T-helper 1 cell treated with Interleukin-12 subunit alpha and Interleukin-12 subunit beta and Interleukin-4 antibody, amounts not matched to agents 30 μg/mL and 1 μg/mL, for 36 hours (primary cell): ENCODE measurements around the gene KLF2.
"Not testable (repeated sequence)": the region's sequence is repeated elsewhere in the genome, so short reads cannot be mapped to it uniquely, and the experiment has no call there.

Experiments used
- H3K27ac Mint-ChIP-seq: one replicate; pipeline ENCODE4 v1.8.0; 2021; ENCODE audit warnings: mild to moderate bottlenecking, mixed read lengths
- H3K27me3 Mint-ChIP-seq: one replicate; pipeline ENCODE4 v1.8.0; 2021; ENCODE audit warnings: low read depth, mixed read lengths
- H3K36me3 Mint-ChIP-seq: one replicate; pipeline ENCODE4 v1.8.0; 2021; ENCODE audit warnings: low read depth, mixed read lengths
- H3K4me1 Mint-ChIP-seq: one replicate; pipeline ENCODE4 v1.8.0; 2021; ENCODE audit warnings: low read depth, mixed read lengths
- H3K4me3 Mint-ChIP-seq: one replicate; pipeline ENCODE4 v1.8.0; 2021; ENCODE audit warnings: mild to moderate bottlenecking, moderate library complexity, mixed read lengths
- H3K9me3 Mint-ChIP-seq: one replicate; pipeline ENCODE4 v1.8.0; 2021; ENCODE audit warnings: mixed read lengths

Gene KLF2

DNA sequence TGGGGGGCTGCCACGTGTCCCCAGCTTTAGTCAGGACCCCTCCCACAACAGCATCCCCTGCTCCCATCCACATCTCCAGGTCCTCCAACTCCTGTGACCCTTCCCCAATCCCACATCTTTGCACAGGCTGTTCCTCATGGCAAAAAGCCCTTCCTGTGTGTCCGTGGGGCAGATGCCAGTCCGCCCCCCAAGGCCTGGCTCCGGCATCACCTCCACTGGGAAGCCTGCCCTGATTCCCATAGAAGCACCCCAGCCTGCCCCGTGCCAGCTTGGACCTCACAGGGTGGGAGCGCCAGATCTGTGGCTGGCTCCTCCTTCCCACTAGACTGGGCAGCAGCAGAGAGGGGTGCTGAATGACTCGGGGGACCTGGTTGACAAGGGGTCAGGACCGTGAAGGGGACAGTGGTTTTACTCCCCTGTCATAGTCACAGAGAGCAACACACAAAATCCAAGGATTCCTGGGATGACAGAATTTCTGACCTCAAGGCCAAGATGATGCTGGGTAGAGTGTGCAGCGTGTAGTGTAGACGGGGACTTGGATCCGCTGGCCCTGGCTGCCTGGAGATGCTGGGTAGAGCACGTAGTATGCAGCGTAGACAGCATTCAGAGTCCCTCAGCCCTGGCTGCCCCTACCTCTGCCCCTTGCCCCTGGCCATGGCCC, 13.3 kb downstream of the KLF2 start:
- H3K27me3 Mint-ChIP-seq = no peaks in the 10 kb centered on the region
- H3K36me3 Mint-ChIP-seq = peaks cover 5% of the 10 kb centered on the region
- H3K4me3 Mint-ChIP-seq = peak overlapping the region; percentile 84
- H3K9me3 Mint-ChIP-seq = no peaks in the 10 kb centered on the region
- peak overlapping the region; percentile 45 for H3K27ac Mint-ChIP-seq
- H3K4me1 Mint-ChIP-seq = peaks cover 47% of the 10 kb centered on the region

DNA sequence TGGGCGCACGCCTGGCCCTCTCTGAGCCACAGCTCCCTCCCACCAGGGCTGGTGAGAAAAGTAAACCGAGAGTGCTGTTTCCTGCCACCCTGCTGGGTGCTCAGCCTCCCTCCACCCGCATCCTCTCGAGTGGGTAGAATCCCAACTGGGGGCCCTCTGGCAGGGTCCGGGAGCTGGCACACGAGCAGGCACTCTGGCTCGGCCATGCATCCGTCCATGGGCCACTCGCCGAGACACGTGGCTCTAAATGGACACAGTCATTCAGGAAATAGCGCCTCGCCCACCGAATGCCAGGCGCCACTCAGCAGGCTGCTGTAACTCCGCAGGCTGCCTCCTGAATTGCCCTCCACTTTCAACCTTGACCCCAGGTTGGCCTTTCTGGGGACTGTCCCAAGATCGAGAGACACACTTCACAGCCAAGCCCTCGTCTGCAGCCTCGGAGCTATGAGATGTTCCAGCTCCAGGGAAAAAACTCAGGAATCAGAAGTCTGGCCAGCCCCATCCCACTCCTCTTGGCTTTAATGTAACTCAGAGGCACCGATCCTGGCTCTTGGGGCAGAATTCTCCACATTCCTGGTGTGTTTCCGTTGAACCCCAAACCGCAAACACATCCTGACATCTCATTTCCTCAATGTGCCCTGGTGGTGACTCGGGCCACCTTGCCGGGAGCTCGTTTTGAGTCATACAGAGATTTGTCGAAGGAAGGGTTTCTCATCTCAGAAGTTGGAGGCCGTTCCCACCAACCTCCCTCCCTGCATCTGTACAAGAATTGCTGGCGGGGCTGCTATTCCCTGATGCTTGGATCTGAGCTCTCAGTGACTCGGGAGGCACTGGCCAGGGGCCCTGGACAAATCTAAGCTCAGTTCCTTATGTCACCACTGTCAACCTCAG, 14.1 kb downstream of the KLF2 start:
- Mint-ChIP-seq H3K36me3 (peaks cover 5% of the 10 kb centered on the region), H3K4me1 (peaks cover 51% of the 10 kb centered on the region), H3K9me3 (no peaks in the 10 kb centered on the region), H3K27ac (peak overlapping the region; percentile 91), H3K27me3 (no peaks in the 10 kb centered on the region), H3K4me3 (peak overlapping the region; percentile 84)

DNA sequence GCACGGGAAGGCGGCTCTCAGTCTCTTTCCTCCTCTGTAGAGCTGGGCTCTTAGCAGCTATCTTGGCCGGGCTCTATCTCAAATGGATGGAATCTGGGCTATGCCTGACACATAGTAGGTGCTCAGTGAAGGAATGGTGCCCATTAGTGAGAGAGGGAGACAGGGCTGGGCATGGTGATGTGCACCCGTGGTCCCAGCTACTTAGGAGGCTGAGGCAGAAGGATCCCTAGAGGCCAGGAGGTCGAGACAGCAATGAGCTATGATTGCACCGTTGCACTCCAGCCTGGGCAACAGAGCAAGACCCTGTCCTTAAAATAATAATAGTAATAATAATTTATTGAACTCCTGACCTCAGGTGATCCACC, 14.7 kb downstream of the KLF2 start:
- H3K4me1 Mint-ChIP-seq = peaks cover 48% of the 10 kb centered on the region
- H3K27me3 Mint-ChIP-seq = no peaks in the 10 kb centered on the region
- H3K4me3 Mint-ChIP-seq = peak overlapping the region; percentile 84
- H3K36me3 Mint-ChIP-seq = peaks cover 5% of the 10 kb centered on the region
- H3K9me3 Mint-ChIP-seq = no peaks in the 10 kb centered on the region
- peak overlapping the region; percentile 91 for H3K27ac Mint-ChIP-seq

GRCh38 chr19:16340092-16340491, 15.5 kb downstream of the KLF2 start:
- Mint-ChIP-seq H3K36me3 (peaks cover 5% of the 10 kb centered on the region), H3K27me3 (no peaks in the 10 kb centered on the region), H3K27ac (peak overlapping the region; percentile 76), H3K4me1 (peaks cover 45% of the 10 kb centered on the region), H3K9me3 (no peaks in the 10 kb centered on the region), H3K4me3 (no peak overlapping the region)

- Mint-ChIP-seq H3K27me3 (no peaks in the 10 kb centered on the region), H3K4me3 (no peak overlapping the region), H3K9me3 (no peaks in the 10 kb centered on the region), H3K4me1 (peaks cover 45% of the 10 kb centered on the region), H3K36me3 (peaks cover 5% of the 10 kb centered on the region), H3K27ac (peak overlapping the region; percentile 76)
Measured at GRCh38 chr19:16340654-16341053, 16.0 kb downstream of the KLF2 start.

DNA sequence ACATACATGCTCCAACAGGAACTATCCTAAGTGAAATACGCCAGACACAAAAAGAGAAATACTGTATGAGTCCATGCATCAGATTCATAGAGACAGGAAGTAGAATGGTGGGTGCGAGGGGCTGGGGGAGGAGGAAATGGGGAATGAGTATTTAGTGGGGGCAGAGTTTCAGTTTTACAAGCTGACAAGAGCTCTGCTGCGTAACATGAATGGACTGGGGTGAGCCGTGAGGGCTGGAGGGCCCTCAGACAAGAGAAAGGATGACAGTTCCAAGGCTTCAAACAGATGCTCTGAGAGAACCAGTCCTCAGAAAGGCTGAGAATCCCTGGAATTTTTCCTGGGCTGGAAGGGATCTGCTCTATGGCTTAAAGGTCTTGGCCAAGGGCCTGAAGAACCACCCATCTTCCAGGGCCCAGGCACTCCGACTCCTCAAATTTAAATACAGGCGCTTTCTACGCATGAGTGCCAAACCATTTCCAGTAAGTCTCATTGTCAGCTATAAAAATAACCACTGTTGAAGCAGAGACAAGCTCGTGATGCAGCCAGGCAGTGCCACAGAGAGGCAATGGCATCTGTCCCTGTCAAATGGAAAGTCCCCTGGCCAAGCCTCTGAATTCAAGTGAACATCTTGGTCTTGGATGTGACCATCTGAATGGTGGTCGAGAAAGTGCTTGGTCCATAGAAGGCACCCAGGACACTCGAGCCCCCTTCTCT, 17.5 kb downstream of the KLF2 start:
- Mint-ChIP-seq H3K4me1 (peaks cover 41% of the 10 kb centered on the region), H3K36me3 (peaks cover 5% of the 10 kb centered on the region), H3K27ac (peak overlapping the region; percentile 94), H3K4me3 (peak overlapping the region; percentile 62), H3K9me3 (no peaks in the 10 kb centered on the region), H3K27me3 (no peaks in the 10 kb centered on the region)

DNA sequence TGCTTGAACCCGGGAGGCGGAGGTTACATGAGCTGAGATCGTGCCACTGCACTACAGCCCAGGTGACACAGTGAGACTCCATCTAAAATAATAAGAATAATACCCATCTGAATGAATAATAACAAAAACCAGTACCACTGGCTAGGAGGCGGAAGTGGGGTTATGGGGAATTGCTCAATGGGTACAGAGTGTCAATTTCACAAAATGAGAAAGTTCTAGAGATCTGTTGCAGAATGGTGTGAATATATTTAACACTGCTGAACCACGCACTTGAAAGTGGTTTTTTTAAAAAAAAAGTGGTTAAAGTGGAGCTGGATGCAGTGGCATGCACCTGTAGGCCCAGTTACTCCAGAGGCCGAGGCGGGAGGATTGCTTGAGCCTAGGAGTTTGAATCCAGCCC, 18.5 kb downstream of the KLF2 start:
- H3K4me3 Mint-ChIP-seq = no peak overlapping the region

GRCh38 chr19:16345457-16345856, 20.8 kb downstream of the KLF2 start:
- H3K27ac Mint-ChIP-seq = no peak overlapping the region
- H3K27me3 Mint-ChIP-seq = peaks cover 5% of the 10 kb centered on the region
- H3K36me3 Mint-ChIP-seq = peaks cover 7% of the 10 kb centered on the region
- no peak overlapping the region for H3K4me3 Mint-ChIP-seq
- H3K9me3 Mint-ChIP-seq = no peaks in the 10 kb centered on the region
- peaks cover 29% of the 10 kb centered on the region for H3K4me1 Mint-ChIP-seq

More for the DNA sequence above, 18.5 kb downstream of the KLF2 start:
- peaks cover 41% of the 10 kb centered on the region for H3K4me1 Mint-ChIP-seq
- peaks cover 5% of the 10 kb centered on the region for H3K36me3 Mint-ChIP-seq
- no peaks in the 10 kb centered on the region for H3K27me3 Mint-ChIP-seq
- no peaks in the 10 kb centered on the region for H3K9me3 Mint-ChIP-seq
- H3K27ac Mint-ChIP-seq = peak overlapping the region; percentile 75

- H3K27me3 Mint-ChIP-seq, H3K4me3 Mint-ChIP-seq, H3K9me3 Mint-ChIP-seq, H3K36me3 Mint-ChIP-seq: not testable (repeated sequence)
- peak overlapping the region; percentile 67 for H3K27ac Mint-ChIP-seq
- H3K4me1 Mint-ChIP-seq = peaks cover 32% of the 10 kb centered on the region
Measured at GRCh38 chr19:16347099-16347498, 22.5 kb downstream of the KLF2 start.

DNA sequence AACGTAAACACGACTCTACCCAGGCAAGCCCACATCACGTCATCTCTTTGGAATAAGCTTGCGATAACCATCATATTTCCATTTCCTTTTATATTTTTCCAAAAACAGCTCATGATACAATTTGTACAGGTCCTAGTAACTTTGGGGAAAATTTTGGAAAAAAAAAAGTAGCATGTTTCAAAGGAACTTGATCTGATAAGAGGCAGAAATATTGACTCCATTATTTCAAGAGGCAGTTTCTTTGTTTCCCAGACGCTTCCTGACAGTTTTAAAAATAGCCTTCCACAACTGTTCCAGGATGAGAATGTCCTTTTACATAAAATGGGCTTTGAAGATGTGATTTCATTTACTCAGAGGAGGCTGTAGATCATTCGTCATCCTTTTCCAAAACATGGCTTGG, 23.1 kb downstream of the KLF2 start:
- Mint-ChIP-seq H3K36me3 (peaks cover 9% of the 10 kb centered on the region), H3K4me1 (peaks cover 29% of the 10 kb centered on the region), H3K4me3 (no peak overlapping the region), H3K27ac (no peak overlapping the region), H3K9me3 (no peaks in the 10 kb centered on the region), H3K27me3 (peaks cover 5% of the 10 kb centered on the region)

GRCh38 chr19:16349551-16350152, 25.0 kb downstream of the KLF2 start:
- H3K27me3 Mint-ChIP-seq = peaks cover 5% of the 10 kb centered on the region
- no peaks in the 10 kb centered on the region for H3K9me3 Mint-ChIP-seq
- H3K4me3 Mint-ChIP-seq = peak overlapping the region; percentile 53
- H3K27ac Mint-ChIP-seq = peak overlapping the region; percentile 50
- H3K4me1 Mint-ChIP-seq = peaks cover 32% of the 10 kb centered on the region
- H3K36me3 Mint-ChIP-seq = peaks cover 14% of the 10 kb centered on the region

- Mint-ChIP-seq H3K4me1 (peaks cover 38% of the 10 kb centered on the region), H3K4me3 (peak overlapping the region; percentile 51), H3K9me3 (no peaks in the 10 kb centered on the region), H3K27ac (peak overlapping the region; percentile 78), H3K36me3 (peaks cover 16% of the 10 kb centered on the region), H3K27me3 (peaks cover 5% of the 10 kb centered on the region)
Measured at GRCh38 chr19:16351133-16351809, 26.6 kb downstream of the KLF2 start.

- Mint-ChIP-seq H3K9me3 (no peaks in the 10 kb centered on the region), H3K4me3 (no peak overlapping the region), H3K27ac (no peak overlapping the region), H3K4me1 (peaks cover 56% of the 10 kb centered on the region), H3K27me3 (no peaks in the 10 kb centered on the region), H3K36me3 (peaks cover 25% of the 10 kb centered on the region)
Measured at GRCh38 chr19:16355293-16356043, 30.8 kb downstream of the KLF2 start.
